ENCODE measurements around the gene NDUFB2. TPM values are rescaled to one million over a fixed set of nuclear protein-coding genes. Genes with fewer than 3 reads are reported as not detected.

Gene NDUFB2
- total RNA-seq, 3 donors from 2014 or later (not counting 1 experiment from before 2014, with no cell fraction given) = 152 to 177 (median 177) TPM

DNA sequence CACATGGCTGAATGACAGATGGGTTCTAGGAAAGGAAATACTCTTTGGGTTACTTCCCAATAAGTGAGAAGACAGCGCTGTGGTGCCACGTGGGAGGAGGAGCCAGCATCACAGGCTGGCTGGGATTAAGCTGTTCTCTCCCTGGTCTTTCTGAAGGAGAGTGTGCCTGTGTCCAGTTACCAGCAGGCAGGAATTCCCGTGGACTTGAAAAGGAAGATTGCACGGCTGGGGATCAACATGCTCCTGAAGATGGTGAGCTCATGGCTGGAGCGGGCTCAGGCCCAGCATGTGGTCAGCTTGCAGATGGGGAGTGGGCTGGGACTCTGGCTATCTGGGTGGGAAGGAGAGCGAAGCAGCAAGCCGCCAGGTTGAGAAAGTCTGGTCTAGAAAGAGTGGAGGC is 15.6 kb upstream of the NDUFB2 start:
- no peaks in the 10 kb centered on the region for H3K27me3 Mint-ChIP-seq (ENCODE audit: low read depth in 2 of 2)

DNA sequence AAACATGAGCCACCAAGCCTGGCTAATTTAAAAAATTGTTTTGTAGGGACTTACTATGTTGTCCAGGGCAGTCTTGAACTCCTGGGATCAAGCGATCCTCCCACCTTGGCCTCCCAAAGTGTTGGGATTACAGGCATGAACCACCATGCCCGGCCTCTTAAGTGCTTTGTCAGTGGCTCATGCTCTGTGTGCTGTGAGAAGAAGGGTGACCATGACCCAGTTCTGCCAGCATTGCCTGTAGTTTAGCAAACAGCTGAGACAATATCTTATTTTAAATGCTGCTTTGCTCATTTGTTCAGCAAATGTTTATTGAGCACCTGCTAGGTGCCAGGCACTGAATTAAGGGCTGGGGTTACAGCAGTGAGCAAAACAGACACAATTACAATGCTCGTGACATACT is 14.7 kb upstream of the NDUFB2 start:
- WGBS (ENCODE audit: insufficient coverage) = 97% methylated on average over 3 of the region's 3 CpGs
- Histone ChIP-seq H3K4me1 (ENCODE audit: control insufficient read depth, insufficient read depth, low read length) (no peaks in the 10 kb centered on the region), H3K27me3 (ENCODE audit: control insufficient read depth, insufficient read depth, low read length) (no peaks in the 10 kb centered on the region), H3K36me3 (ENCODE audit: control insufficient read depth, insufficient read depth, low read length) (peaks cover 18% of the 10 kb centered on the region), H3K27ac (ENCODE audit: low read length) (no peak overlapping the region), H3K4me3 (ENCODE audit: low read length) (no peak overlapping the region), H3K9me3 (ENCODE audit: control insufficient read depth, insufficient read depth, low read length) (no peaks in the 10 kb centered on the region)
- H3K27ac Mint-ChIP-seq = no peak overlapping the region
- H3K36me3 Mint-ChIP-seq = no peaks in the 10 kb centered on the region
- intact Hi-C loops (cut with micrococcal nuclease) = no loop called here
- no peaks in the 10 kb centered on the region for H3K9me3 Mint-ChIP-seq
- ATAC-seq (no peak), DNase-seq (no peak)
- H3K27me3 Mint-ChIP-seq (ENCODE audit: low read depth in 2 of 2) = no peaks in the 10 kb centered on the region
- peaks cover 11 to 17% of the 10 kb centered on the region in 2 donors for H3K4me1 Mint-ChIP-seq
- TF ChIP-seq, protein P1, sequence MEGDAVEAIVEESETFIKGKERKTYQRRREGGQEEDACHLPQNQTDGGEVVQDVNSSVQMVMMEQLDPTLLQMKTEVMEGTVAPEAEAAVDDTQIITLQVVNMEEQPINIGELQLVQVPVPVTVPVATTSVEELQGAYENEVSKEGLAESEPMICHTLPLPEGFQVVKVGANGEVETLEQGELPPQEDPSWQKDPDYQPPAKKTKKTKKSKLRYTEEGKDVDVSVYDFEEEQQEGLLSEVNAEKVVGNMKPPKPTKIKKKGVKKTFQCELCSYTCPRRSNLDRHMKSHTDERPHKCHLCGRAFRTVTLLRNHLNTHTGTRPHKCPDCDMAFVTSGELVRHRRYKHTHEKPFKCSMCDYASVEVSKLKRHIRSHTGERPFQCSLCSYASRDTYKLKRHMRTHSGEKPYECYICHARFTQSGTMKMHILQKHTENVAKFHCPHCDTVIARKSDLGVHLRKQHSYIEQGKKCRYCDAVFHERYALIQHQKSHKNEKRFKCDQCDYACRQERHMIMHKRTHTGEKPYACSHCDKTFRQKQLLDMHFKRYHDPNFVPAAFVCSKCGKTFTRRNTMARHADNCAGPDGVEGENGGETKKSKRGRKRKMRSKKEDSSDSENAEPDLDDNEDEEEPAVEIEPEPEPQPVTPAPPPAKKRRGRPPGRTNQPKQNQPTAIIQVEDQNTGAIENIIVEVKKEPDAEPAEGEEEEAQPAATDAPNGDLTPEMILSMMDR (IDR thresholded peaks at IDR 0.05) = no peak
- H3K4me3 Mint-ChIP-seq = no peak overlapping the region

More for the DNA sequence above, 15.6 kb upstream of the NDUFB2 start:
- H3K4me1 ChIP-seq (ENCODE audit: control insufficient read depth, insufficient read depth, low read length) = peaks cover 5% of the 10 kb centered on the region
- no peak for DNase-seq
- H3K36me3 ChIP-seq (ENCODE audit: control insufficient read depth, insufficient read depth, low read length) = peaks cover 18% of the 10 kb centered on the region
- intact Hi-C loops (cut with micrococcal nuclease) = no loop called here
- Mint-ChIP-seq H3K36me3 (no peaks in the 10 kb centered on the region), H3K27ac (no peak overlapping the region), H3K4me1 (peaks cover 19 to 25% of the 10 kb centered on the region in 2 donors), H3K9me3 (no peaks in the 10 kb centered on the region), H3K4me3 (no peak overlapping the region)
- no peaks in the 10 kb centered on the region for H3K9me3 ChIP-seq (ENCODE audit: control insufficient read depth, insufficient read depth, low read length)
- ATAC-seq = no peak
- TF ChIP-seq, protein P1 (IDR thresholded peaks at IDR 0.05) = no peak
- no peaks in the 10 kb centered on the region for H3K27me3 ChIP-seq (ENCODE audit: control insufficient read depth, insufficient read depth, low read length)
- 95% methylated on average over 7 of the region's 7 CpGs for WGBS (ENCODE audit: insufficient coverage)
- no peak overlapping the region for H3K27ac ChIP-seq (ENCODE audit: low read length)
- H3K4me3 ChIP-seq (ENCODE audit: low read length) = no peak overlapping the region

DNA sequence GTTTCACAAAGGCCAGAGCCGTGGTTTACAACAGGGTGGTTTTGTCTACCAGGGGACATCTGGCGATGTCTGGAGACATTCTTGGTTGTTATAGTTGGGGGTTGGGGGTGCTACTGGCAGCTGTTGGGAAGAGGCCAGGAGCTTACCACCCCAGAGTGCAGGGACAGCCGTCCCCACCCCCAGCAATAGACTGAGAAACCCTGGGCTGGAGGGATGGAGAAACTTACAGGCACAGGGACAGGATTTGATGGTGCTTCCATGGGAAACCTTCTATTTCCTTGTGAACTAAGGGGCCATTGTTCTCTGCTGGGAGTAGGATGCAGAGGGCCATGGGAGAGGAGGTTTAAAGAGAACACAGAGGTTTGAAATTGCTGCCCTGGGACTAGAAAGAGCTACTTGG is 12.9 kb upstream of the NDUFB2 start:
- H3K36me3 ChIP-seq (ENCODE audit: control insufficient read depth, insufficient read depth, low read length) = peaks cover 28% of the 10 kb centered on the region
- intact Hi-C loops (cut with micrococcal nuclease) = no loop called here
- TF ChIP-seq, protein P1 (IDR thresholded peaks at IDR 0.05) = no peak
- Mint-ChIP-seq H3K4me3 (no peak overlapping the region), H3K4me1 (peaks cover 0 to 3% of the 10 kb centered on the region in 2 donors), H3K27me3 (ENCODE audit: low read depth in 2 of 2) (no peaks in the 10 kb centered on the region), H3K27ac (no peak overlapping the region), H3K36me3 (no peaks in the 10 kb centered on the region), H3K9me3 (no peaks in the 10 kb centered on the region)
- H3K4me3 ChIP-seq (ENCODE audit: low read length) = no peak overlapping the region
- WGBS (ENCODE audit: insufficient coverage) = 93% methylated on average over 3 of the region's 3 CpGs
- no peaks in the 10 kb centered on the region for H3K9me3 ChIP-seq (ENCODE audit: control insufficient read depth, insufficient read depth, low read length)
- DNase-seq (no peak), ATAC-seq (no peak)
- H3K27ac ChIP-seq (ENCODE audit: low read length) = no peak overlapping the region
- no peaks in the 10 kb centered on the region for H3K27me3 ChIP-seq (ENCODE audit: control insufficient read depth, insufficient read depth, low read length)
- no peaks in the 10 kb centered on the region for H3K4me1 ChIP-seq (ENCODE audit: control insufficient read depth, insufficient read depth, low read length)
